ENCODE results near the gene POLR2I. TPM values are rescaled to one million over a fixed set of nuclear protein-coding genes. Genes with fewer than 3 reads are reported as not detected.
A peak's percentile ranks its signal among the peaks of the same experiment; 100 is the strongest.

POLR2I gene
- polyA plus RNA-seq, 3 donors, result 21.2 to 73.9 (median 57.9) TPM

DNA sequence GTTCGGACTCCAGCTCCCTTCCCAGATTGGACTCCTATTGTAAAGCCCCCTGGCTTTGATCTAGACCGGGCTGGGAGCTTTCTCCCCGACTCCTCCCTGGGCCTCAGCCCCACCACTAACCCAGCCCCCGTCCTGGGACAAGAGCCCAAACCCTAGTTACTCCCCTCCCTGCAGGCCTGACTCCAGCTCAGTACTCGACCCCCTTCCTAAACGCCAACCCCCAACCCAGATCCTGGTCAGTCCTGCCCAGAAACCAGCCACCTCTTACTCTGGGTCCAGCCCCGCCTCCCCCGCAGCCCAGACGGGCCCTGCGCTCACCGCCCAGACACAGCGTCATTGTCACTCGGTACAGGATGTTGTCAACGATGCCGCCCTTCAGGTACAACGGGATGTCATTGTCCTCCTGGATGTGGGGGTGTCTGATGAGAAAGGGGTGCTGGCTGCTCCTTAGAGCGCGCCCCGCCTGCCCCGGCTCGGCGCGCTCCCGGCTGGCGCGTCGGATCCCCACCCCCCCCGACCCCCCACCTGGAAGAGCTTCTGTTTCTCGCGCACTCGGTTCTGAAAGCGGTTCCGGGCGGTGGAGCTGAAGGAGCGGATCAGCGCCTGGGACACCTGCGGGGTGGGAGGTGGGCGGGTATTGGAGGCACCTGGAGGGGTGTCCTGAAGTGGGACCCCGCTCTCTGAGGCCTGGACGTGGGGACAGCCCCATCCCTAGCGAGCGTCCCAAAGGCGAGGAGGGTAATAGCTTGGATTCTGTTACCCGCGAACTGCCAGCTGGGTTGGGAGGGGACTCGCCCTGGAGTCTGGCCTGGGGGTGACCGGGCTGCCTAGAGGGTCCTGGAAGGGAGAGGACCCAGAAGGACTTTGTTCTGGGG, 36.7 kb upstream of the POLR2I start:
- Histone ChIP-seq H3K9me3 (replicated peaks in 1 of 2; ENCODE audit: control insufficient read depth in 1 of 2, insufficient read depth in 1 of 2, low read length in 2 of 2) (no peaks in the 10 kb centered on the region), H3K4me1 (ENCODE audit: control insufficient read depth in 1 of 2, insufficient read depth in 2 of 2, low read length in 2 of 2) (peaks cover 8 to 22% of the 10 kb centered on the region in 2 donors), H3K9ac (ENCODE audit: insufficient read depth, low read length, poor library complexity, severe bottlenecking) (peak overlapping the region; percentile 4), H3K36me3 (replicated peaks in 1 of 2; ENCODE audit: control insufficient read depth in 1 of 2, insufficient read depth in 2 of 2, low read length in 2 of 2) (peaks cover 42 to 51% of the 10 kb centered on the region in 2 donors), H3K27me3 (ENCODE audit: control insufficient read depth in 2 of 2, insufficient read depth in 2 of 2, low read length in 2 of 2) (no peaks in the 10 kb centered on the region), H3K4me2 (replicated peaks; ENCODE audit: extremely low read depth, low read length, poor library complexity, severe bottlenecking) (no peak overlapping the region), H3K27ac (ENCODE audit: low read depth in 1 of 2, low read length in 2 of 2) (no peak overlapping the region), H3K79me2 (ENCODE audit: insufficient read depth, low read length) (peaks cover 2% of the 10 kb centered on the region), H3K4me3 (replicated peaks in 1 of 3; ENCODE audit: low read depth in 2 of 3, low read length in 3 of 3) (no peak overlapping the region), H4K20me1 (ENCODE audit: insufficient read depth, low read length) (peaks cover 65% of the 10 kb centered on the region), H2AFZ (ENCODE audit: insufficient read depth, low read depth, low read length, poor library complexity, severe bottlenecking) (no peak overlapping the region)
- peak overlapping the region in 2 of 7 donors; percentile 21 to 33 for H3K27ac Mint-ChIP-seq
- WGBS (ENCODE audit: insufficient coverage), result 93% methylated on average over 29 of the region's 47 CpGs
- peak overlapping the region in 1 of 2 donors; percentile 53 for H3K4me3 Mint-ChIP-seq
- DNase-seq, result no peak
- intact Hi-C loops (cut with micrococcal nuclease), result no loop called here
- TF ChIP-seq, protein P1, sequence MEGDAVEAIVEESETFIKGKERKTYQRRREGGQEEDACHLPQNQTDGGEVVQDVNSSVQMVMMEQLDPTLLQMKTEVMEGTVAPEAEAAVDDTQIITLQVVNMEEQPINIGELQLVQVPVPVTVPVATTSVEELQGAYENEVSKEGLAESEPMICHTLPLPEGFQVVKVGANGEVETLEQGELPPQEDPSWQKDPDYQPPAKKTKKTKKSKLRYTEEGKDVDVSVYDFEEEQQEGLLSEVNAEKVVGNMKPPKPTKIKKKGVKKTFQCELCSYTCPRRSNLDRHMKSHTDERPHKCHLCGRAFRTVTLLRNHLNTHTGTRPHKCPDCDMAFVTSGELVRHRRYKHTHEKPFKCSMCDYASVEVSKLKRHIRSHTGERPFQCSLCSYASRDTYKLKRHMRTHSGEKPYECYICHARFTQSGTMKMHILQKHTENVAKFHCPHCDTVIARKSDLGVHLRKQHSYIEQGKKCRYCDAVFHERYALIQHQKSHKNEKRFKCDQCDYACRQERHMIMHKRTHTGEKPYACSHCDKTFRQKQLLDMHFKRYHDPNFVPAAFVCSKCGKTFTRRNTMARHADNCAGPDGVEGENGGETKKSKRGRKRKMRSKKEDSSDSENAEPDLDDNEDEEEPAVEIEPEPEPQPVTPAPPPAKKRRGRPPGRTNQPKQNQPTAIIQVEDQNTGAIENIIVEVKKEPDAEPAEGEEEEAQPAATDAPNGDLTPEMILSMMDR (IDR thresholded peaks at IDR 0.05), result no peak
- H3K9me3 Mint-ChIP-seq, result no peaks in the 10 kb centered on the region
- H3K4me1 Mint-ChIP-seq, result peaks cover 23% of the 10 kb centered on the region
- peaks cover 47 to 64% of the 10 kb centered on the region in 2 donors for H3K36me3 Mint-ChIP-seq
- peaks cover 0 to 7% (median 0%) of the 10 kb centered on the region in 3 donors for H3K27me3 Mint-ChIP-seq (ENCODE audit: low read depth in 3 of 3)

DNA sequence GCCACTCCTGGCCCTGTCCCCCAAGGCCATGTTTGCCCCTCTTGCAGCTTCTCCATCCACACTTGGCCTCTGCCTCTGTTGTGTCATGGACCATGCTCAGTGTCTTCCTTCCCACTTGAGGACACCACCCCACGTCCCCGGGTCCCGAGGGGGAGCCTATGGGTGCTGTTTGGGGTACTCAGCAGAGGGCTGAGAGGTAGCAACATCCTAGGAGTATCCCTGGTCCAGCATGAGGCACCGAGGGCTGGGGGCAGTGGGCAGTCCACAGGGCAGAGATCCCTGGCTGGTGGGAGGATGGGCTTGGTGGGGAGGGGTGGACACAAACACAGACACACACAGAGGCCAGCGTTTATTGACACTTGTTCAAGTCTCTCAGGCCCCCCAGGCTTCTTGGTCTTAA, 35.9 kb upstream of the POLR2I start:
- H3K36me3 Mint-ChIP-seq, result peaks cover 55 to 68% of the 10 kb centered on the region in 2 donors
- H3K4me3 ChIP-seq (replicated peaks in 1 of 3; ENCODE audit: low read depth in 2 of 3, low read length in 3 of 3), result no peak overlapping the region

More for the DNA sequence above, 35.9 kb upstream of the POLR2I start:
- H3K27ac Mint-ChIP-seq, result peak overlapping the region in 2 of 7 donors; percentile 33 to 57
- Histone ChIP-seq H3K27me3 (ENCODE audit: control insufficient read depth in 2 of 2, insufficient read depth in 2 of 2, low read length in 2 of 2) (no peaks in the 10 kb centered on the region), H3K27ac (ENCODE audit: low read depth in 1 of 2, low read length in 2 of 2) (no peak overlapping the region), H3K9ac (ENCODE audit: insufficient read depth, low read length, poor library complexity, severe bottlenecking) (no peak overlapping the region), H4K20me1 (ENCODE audit: insufficient read depth, low read length) (peaks cover 73% of the 10 kb centered on the region), H2AFZ (ENCODE audit: insufficient read depth, low read depth, low read length, poor library complexity, severe bottlenecking) (no peak overlapping the region), H3K79me2 (ENCODE audit: insufficient read depth, low read length) (peaks cover 7% of the 10 kb centered on the region), H3K4me1 (ENCODE audit: control insufficient read depth in 1 of 2, insufficient read depth in 2 of 2, low read length in 2 of 2) (peaks cover 8 to 22% of the 10 kb centered on the region in 2 donors), H3K36me3 (replicated peaks in 1 of 2; ENCODE audit: control insufficient read depth in 1 of 2, insufficient read depth in 2 of 2, low read length in 2 of 2) (peaks cover 50 to 59% of the 10 kb centered on the region in 2 donors), H3K9me3 (replicated peaks in 1 of 2; ENCODE audit: control insufficient read depth in 1 of 2, insufficient read depth in 1 of 2, low read length in 2 of 2) (no peaks in the 10 kb centered on the region), H3K4me2 (replicated peaks; ENCODE audit: extremely low read depth, low read length, poor library complexity, severe bottlenecking) (no peak overlapping the region)
- WGBS (ENCODE audit: insufficient coverage), result 89% methylated on average over 5 of the region's 5 CpGs
- TF ChIP-seq, protein P1 (IDR thresholded peaks at IDR 0.05), result no peak
- no peak overlapping the region for H3K4me3 Mint-ChIP-seq
- peaks cover 23% of the 10 kb centered on the region for H3K4me1 Mint-ChIP-seq
- H3K9me3 Mint-ChIP-seq, result no peaks in the 10 kb centered on the region
- peaks cover 0 to 7% (median 0%) of the 10 kb centered on the region in 3 donors for H3K27me3 Mint-ChIP-seq (ENCODE audit: low read depth in 3 of 3)
- intact Hi-C loops (cut with micrococcal nuclease), result no loop called here
- no peak for DNase-seq
